Neural crest cell (in vitro differentiated cells): ENCODE data around the gene CREB3L2. TPM values are rescaled to one million over a fixed set of nuclear protein-coding genes. Genes with fewer than 3 reads are reported as not detected.
A peak's percentile ranks its signal among the peaks of the same experiment; 100 is the strongest.

Experiments used
- DNase-seq: peaks from one replicate; pipeline ENCODE4 v3.0.0; 2021; ENCODE audit warnings: low read depth, mixed read lengths, low spot score
- H3K27ac Mint-ChIP-seq: one replicate; pipeline ENCODE4 v1.8.0; 2021; ENCODE audit warnings: mild to moderate bottlenecking, mixed read lengths; ENCODE audit not compliant: unreplicated experiment
- H3K27me3 Mint-ChIP-seq: 2 replicates; pipeline ENCODE4 v1.8.0; 2021; ENCODE audit warnings: low read depth, mild to moderate bottlenecking, mixed read lengths
- H3K36me3 Mint-ChIP-seq: 2 replicates; pipeline ENCODE4 v1.8.0; 2021; ENCODE audit warnings: low read depth, mild to moderate bottlenecking, mixed read lengths
- H3K4me1 Mint-ChIP-seq: 2 replicates; pipeline ENCODE4 v1.8.0; 2021; ENCODE audit warnings: mixed read lengths
- H3K4me3 Mint-ChIP-seq: one replicate; pipeline ENCODE4 v1.8.0; 2021; ENCODE audit warnings: mild to moderate bottlenecking, mixed read lengths
- H3K9me3 Mint-ChIP-seq: 2 replicates; pipeline ENCODE4 v1.8.0; 2021; ENCODE audit warnings: mixed read lengths
- total RNA-seq: library from RNA; stranded (reverse); gene quantifications from 2 replicates; pipeline ENCODE4 v1.2.1, GENCODE V29; 2021
- TF ChIP-seq, protein P1 (sequence below): fragments of 200-600 bp; sonication (generic); conservative IDR thresholded peaks from 2 replicates; pipeline ENCODE4 v1.5.0; 2021; ENCODE audit warnings: antibody characterized with exemption, mild to moderate bottlenecking

The CREB3L2 gene
- total RNA-seq, 1 donor from 2014 or later, result 51.9 TPM

DNA sequence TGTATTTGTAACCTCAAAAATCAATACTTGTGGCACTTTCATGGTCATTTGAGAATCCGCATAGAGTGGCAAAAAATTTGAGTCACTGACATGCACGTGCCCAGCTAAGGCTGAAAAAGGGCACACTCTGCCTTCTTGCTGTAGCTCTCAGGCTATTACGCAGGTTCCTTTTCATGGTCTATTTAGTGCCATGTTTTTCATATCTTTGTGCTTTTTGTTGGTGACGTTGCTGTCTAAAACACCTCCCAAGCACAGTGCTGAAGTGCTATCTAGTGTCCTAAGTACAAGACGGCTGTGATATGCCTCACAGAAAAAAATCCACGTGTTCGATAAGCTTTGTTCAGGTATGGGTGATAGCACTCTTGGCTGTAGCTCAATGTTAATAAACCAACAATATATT lies 50.9 kb downstream of the CREB3L2 start:
- H3K4me1 Mint-ChIP-seq, result peaks cover 67% of the 10 kb centered on the region
- peaks cover 4% of the 10 kb centered on the region for H3K36me3 Mint-ChIP-seq

DNA sequence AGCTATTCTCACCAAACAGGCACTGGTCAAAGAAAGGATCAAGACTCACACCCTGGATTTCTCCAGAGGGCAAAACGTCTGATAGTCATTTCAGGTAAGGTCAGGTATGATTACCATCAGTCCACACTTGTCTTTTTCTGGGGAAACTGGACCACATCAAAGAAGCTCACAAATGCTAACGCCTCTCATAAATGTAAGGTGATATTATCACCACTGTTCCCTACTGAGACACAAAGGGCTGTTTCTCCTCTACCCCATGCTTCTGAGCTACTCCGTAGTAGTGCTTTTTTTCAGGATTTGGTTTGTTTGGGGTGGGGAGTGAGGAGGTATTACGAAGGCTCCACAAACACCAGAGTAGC lies 51.6 kb downstream of the CREB3L2 start:
- no peak for DNase-seq
- peaks cover 62% of the 10 kb centered on the region for H3K4me1 Mint-ChIP-seq
- H3K4me3 Mint-ChIP-seq, result no peak overlapping the region
- TF ChIP-seq, protein P1, sequence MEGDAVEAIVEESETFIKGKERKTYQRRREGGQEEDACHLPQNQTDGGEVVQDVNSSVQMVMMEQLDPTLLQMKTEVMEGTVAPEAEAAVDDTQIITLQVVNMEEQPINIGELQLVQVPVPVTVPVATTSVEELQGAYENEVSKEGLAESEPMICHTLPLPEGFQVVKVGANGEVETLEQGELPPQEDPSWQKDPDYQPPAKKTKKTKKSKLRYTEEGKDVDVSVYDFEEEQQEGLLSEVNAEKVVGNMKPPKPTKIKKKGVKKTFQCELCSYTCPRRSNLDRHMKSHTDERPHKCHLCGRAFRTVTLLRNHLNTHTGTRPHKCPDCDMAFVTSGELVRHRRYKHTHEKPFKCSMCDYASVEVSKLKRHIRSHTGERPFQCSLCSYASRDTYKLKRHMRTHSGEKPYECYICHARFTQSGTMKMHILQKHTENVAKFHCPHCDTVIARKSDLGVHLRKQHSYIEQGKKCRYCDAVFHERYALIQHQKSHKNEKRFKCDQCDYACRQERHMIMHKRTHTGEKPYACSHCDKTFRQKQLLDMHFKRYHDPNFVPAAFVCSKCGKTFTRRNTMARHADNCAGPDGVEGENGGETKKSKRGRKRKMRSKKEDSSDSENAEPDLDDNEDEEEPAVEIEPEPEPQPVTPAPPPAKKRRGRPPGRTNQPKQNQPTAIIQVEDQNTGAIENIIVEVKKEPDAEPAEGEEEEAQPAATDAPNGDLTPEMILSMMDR, result no peak
- H3K9me3 Mint-ChIP-seq, result no peaks in the 10 kb centered on the region
- H3K36me3 Mint-ChIP-seq, result peaks cover 4% of the 10 kb centered on the region
- peak overlapping the region; percentile 32 for H3K27ac Mint-ChIP-seq
- H3K27me3 Mint-ChIP-seq, result no peaks in the 10 kb centered on the region

More for the DNA sequence above, 50.9 kb downstream of the CREB3L2 start:
- no peak overlapping the region for H3K4me3 Mint-ChIP-seq
- no peak overlapping the region for H3K27ac Mint-ChIP-seq
- no peaks in the 10 kb centered on the region for H3K27me3 Mint-ChIP-seq
- DNase-seq, result no peak
- TF ChIP-seq, protein P1, result no peak
- H3K9me3 Mint-ChIP-seq, result no peaks in the 10 kb centered on the region

DNA sequence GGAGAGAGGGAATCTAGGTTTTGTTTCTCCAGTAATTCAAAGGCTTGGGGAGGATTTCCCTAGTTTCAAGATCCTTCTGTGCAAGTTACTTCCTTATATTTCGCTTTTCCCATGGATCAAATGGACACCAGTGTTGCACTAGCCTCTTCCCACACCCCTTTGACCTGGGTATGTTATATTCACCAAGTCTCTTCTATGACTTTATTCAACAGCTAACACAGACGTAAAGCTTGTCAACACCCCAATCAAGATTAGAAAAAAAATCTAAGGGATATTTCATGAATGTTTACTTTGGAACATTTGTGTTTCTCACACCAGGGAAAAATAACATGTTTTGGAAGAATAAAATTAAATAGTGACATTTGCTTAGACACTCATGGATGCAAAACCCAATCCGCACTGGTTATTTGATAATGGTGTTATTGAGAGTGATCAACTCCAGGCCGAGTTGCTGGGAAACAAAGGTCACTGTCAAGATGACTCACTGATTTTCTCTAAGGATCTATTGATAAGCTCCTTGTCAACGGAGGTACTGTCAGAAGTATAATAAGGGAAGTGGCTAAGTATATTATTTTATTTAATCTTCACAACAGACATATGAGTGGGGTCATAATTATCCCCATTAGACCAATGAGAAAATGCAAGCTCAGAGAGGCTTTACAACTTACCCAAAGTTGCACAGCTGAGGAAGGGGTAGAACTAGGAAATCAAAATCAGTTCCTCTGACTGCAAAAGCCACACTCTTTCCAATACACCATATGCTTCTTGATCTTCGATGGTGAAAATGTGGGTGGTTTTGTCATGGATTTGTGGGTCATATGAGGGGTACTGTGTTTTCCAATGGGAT lies 52.2 kb downstream of the CREB3L2 start:
- no peak for DNase-seq
- H3K4me3 Mint-ChIP-seq, result peak overlapping the region; percentile 21

DNA sequence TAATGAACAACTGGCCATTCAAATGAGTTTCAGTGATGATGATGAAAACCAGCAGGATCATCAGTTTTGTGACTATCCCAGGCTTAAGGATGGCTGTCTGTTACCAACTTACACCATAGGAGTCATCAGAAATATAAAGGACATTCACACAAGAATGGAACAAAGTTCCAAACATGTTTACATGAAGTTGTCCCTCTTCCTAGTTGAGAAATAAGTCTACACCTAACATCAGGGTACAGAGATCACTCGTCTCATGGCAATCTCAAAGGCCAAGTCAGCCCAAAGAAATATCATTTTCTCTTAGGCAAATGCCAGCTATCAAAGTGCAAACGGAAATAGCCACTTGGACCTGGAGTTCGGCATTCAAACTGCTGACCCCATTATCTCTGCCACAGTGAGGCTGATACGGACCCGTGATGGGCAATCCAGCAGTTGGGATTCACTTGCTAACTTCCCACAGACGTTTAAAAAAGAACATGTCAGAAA lies 53.0 kb downstream of the CREB3L2 start:
- TF ChIP-seq, protein P1, result no peak
- H3K27ac Mint-ChIP-seq, result peak overlapping the region; percentile 54
- peaks cover 53% of the 10 kb centered on the region for H3K4me1 Mint-ChIP-seq
- no peak overlapping the region for H3K4me3 Mint-ChIP-seq
- no peaks in the 10 kb centered on the region for H3K9me3 Mint-ChIP-seq
- H3K36me3 Mint-ChIP-seq, result peaks cover 4% of the 10 kb centered on the region
- DNase-seq, result no peak
- H3K27me3 Mint-ChIP-seq, result no peaks in the 10 kb centered on the region

More for the DNA sequence above, 52.2 kb downstream of the CREB3L2 start:
- Mint-ChIP-seq H3K9me3 (no peaks in the 10 kb centered on the region), H3K36me3 (peaks cover 4% of the 10 kb centered on the region), H3K4me1 (peaks cover 56% of the 10 kb centered on the region), H3K27ac (peak overlapping the region; percentile 54), H3K27me3 (no peaks in the 10 kb centered on the region)
- TF ChIP-seq, protein P1, result no peak

DNA sequence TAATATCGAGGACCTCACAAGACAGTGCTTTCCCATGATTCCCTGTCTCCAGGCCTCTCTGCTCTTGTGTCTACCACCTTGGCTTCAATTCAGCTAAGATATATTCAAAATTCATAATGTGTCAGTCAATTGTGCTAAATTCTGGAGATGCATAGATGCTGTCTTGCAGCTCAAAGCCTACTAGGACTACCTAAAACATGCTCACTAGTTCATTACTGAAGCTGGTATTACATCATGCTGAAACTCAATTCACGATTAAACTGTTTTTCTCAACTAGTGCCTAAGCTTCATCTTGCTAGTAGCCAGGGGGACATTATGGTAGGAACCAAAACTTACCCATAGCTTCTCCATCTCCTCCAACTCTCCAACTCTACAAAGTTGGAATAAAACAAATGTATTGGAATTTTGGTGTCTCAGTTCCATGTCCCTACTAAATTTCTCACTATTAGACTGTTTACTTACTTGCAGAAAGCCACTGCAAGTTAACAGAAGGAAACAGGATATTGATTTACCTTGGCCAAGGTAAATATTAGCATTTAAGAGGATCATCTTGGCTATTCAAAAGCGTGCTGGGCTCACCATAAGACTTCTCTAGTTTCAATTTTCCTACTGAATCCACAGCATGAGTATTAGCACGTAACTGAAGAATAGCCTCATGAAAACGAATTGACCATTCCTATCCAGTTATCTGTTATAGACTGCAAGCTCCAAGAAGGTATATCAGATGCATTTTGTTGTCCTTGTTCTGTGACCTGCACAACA lies 53.6 kb downstream of the CREB3L2 start:
- Mint-ChIP-seq H3K4me1 (peaks cover 53% of the 10 kb centered on the region), H3K9me3 (no peaks in the 10 kb centered on the region), H3K4me3 (no peak overlapping the region), H3K36me3 (peaks cover 4% of the 10 kb centered on the region), H3K27ac (no peak overlapping the region), H3K27me3 (no peaks in the 10 kb centered on the region)
- TF ChIP-seq, protein P1, result no peak
- no peak for DNase-seq
